ENCODE results near the gene FLNA.
A peak's percentile ranks its signal among the peaks of the same experiment; 100 is the strongest.
"Not testable (repeated sequence)": the region's sequence is repeated elsewhere in the genome, so short reads cannot be mapped to it uniquely, and the experiment has no call there.

The FLNA gene

GRCh38 chrX:154397888-154398667, 23.6 kb upstream of the FLNA start, which contains the start of gene RPL10:
Gene RPL10 (plus strand): TSS chrX:154398377. CDS start chrX:154398520, 143 bp downstream.
- DNase-seq, result peak; percentile 97

- DNase-seq, result peak; percentile 77
These were observed 22.8 kb upstream of the FLNA start for GRCh38 chrX:154396973-154397887.

- DNase-seq, result not testable (repeated sequence)
These were observed 21.9 kb upstream of the FLNA start for GRCh38 chrX:154396363-154396762.

- DNase-seq, result not testable (repeated sequence)
These were observed 15.6 kb upstream of the FLNA start for GRCh38 chrX:154389812-154390747.

GRCh38 chrX:154388649-154389048, 14.2 kb upstream of the FLNA start:
- DNase-seq, result not testable (repeated sequence)

- not testable (repeated sequence) for DNase-seq
These were observed 13.7 kb upstream of the FLNA start for GRCh38 chrX:154388094-154388493.

GRCh38 chrX:154384284-154384892, 10.0 kb upstream of the FLNA start:
- DNase-seq, result no peak

- no peak for DNase-seq
These were observed 9.2 kb upstream of the FLNA start for GRCh38 chrX:154383359-154384283.

- no peak for DNase-seq
These were observed 8.1 kb upstream of the FLNA start for GRCh38 chrX:154382483-154383069.

- DNase-seq, result no peak
These were observed 6.8 kb upstream of the FLNA start for GRCh38 chrX:154381271-154381670.

GRCh38 chrX:154380787-154381186, 6.4 kb upstream of the FLNA start:
- DNase-seq, result no peak

- DNase-seq, result no peak
These were observed 5.7 kb upstream of the FLNA start for GRCh38 chrX:154380153-154380552.

- DNase-seq, result no peak
These were observed 5.1 kb upstream of the FLNA start for GRCh38 chrX:154379569-154379951.

- DNase-seq, result peak; percentile 100
These were observed 4.5 kb upstream of the FLNA start, which contains the start of gene EMD for GRCh38 chrX:154378799-154379568. Gene EMD (plus strand): TSS chrX:154379295. CDS start chrX:154379485, 190 bp downstream.

- DNase-seq, result peak; percentile 56
These were observed 3.8 kb upstream of the FLNA start for GRCh38 chrX:154378059-154378798.

GRCh38 chrX:154376774-154377173, 2.3 kb upstream of the FLNA start:
- no peak for DNase-seq

GRCh38 chrX:154375156-154375504, 696 bp upstream of the FLNA start:
- DNase-seq, result no peak

GRCh38 chrX:154373340-154374306, 811 bp downstream of the FLNA start:
- peak; percentile 87 for DNase-seq
